GM21717 (cell line): ENCODE data around the gene PLPP7.

Source experiments
- ATAC-seq: cut with Tn5 transposase; IDR thresholded peaks from one replicate; pipeline ENCODE4 v1.9.1; 2021; ENCODE audit warnings: mild to moderate bottlenecking, moderate library complexity; ENCODE audit not compliant: unreplicated experiment

The PLPP7 gene

GRCh38 chr9:131302244-131303075 lies 12.9 kb downstream of the PLPP7 start:
- ATAC-seq, result no peak

- no peak for ATAC-seq
These were observed 14.1 kb downstream of the PLPP7 start for GRCh38 chr9:131303381-131304321.

- no peak for ATAC-seq
These were observed 15.3 kb downstream of the PLPP7 start for GRCh38 chr9:131304676-131305355.

- no peak for ATAC-seq
These were observed 17.0 kb downstream of the PLPP7 start for GRCh38 chr9:131306397-131307004.

GRCh38 chr9:131307974-131308373 lies 18.5 kb downstream of the PLPP7 start:
- ATAC-seq, result no peak

GRCh38 chr9:131308452-131308851 lies 18.9 kb downstream of the PLPP7 start:
- no peak for ATAC-seq

GRCh38 chr9:131308906-131309529 lies 19.5 kb downstream of the PLPP7 start:
- no peak for ATAC-seq

GRCh38 chr9:131309530-131310276 lies 20.2 kb downstream of the PLPP7 start:
- ATAC-seq, result no peak

GRCh38 chr9:131310833-131311554 lies 21.5 kb downstream of the PLPP7 start:
- no peak for ATAC-seq

- ATAC-seq, result no peak
These were observed 22.7 kb downstream of the PLPP7 start for GRCh38 chr9:131312246-131312645.

GRCh38 chr9:131312822-131313770 lies 23.6 kb downstream of the PLPP7 start:
- no peak for ATAC-seq

GRCh38 chr9:131318231-131319085 lies 28.9 kb downstream of the PLPP7 start:
- no peak for ATAC-seq

GRCh38 chr9:131319486-131319885 lies 30.0 kb downstream of the PLPP7 start:
- ATAC-seq, result no peak

GRCh38 chr9:131320031-131320685 lies 30.6 kb downstream of the PLPP7 start:
- ATAC-seq, result no peak

- ATAC-seq, result no peak
These were observed 34.1 kb downstream of the PLPP7 start for GRCh38 chr9:131323629-131324028.
